Right forelimb (tissue), 1 donor: ENCODE measurements around the gene E4F1.

Experiments used
- DNase-seq: peaks from one replicate; pipeline ENCODE4 v3.0.0-alpha.2; 2018

The E4F1 gene

GRCh38 chr16:2275476-2276367 lies 52.3 kb downstream of the E4F1 start:
- peak; percentile 36 for DNase-seq

GRCh38 chr16:2276368-2277195 lies 53.2 kb downstream of the E4F1 start:
- DNase-seq = peak; percentile 37

GRCh38 chr16:2277466-2278271 lies 54.3 kb downstream of the E4F1 start:
- no peak for DNase-seq

DNA sequence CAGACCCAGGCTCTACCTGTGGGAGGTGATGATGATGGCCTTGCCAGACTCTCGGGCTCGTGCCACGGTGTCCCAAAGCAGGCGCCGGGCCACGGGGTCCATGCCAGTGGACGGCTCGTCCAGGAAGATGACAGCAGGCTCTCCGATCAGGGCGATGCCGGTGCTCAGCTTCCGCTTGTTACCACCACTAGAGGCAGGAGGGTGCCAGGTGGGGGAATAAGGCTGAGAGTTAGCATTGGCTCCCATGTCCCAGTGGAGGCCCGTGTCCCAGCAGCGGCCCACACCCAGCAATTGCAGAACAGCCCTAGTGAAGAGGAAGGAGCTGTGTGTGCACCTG lies 54.8 kb downstream of the E4F1 start:
- DNase-seq = no peak

DNA sequence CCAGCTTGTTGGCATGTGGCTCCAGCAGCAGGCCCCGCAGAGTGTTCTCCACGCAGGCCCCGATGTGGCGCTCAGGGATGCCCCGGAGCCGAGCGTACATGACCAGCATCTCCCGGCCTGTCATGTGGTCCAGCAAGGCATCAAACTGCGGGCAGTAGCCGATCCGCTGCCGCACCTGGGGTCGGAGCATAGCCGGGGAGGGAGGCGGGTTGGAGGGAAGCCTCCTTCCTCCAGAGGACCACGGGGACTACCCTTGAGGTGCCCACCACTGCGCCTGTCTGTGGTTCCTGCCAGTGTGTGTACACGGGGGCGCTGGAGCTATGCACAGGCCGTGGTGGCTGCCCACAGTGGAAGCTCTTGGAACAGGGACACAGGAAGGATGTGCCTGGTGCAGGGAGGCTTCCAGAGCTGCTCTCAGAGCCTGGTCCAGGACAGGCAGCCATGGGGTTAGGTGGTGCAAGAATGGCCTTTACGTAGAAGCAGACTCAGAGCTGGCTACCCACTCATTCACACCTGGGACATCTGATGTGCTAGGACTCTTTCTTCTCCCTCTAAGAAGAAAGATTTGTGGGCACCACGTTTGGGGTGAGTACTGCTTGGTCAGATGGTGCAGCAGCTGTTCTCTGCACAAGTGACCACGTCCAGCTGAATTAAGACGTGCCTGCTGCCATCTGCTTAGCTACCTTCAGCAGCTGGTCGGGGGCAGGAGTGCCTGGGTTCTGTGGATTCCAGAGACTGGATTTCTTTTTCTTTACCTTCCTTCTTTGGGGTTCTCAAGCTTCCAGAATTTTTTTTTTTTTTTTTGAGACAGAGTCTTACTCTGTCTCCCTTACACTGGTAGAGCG lies 55.8 kb downstream of the E4F1 start:
- DNase-seq = no peak

GRCh38 chr16:2280461-2280860 lies 57.1 kb downstream of the E4F1 start:
- no peak for DNase-seq

DNA sequence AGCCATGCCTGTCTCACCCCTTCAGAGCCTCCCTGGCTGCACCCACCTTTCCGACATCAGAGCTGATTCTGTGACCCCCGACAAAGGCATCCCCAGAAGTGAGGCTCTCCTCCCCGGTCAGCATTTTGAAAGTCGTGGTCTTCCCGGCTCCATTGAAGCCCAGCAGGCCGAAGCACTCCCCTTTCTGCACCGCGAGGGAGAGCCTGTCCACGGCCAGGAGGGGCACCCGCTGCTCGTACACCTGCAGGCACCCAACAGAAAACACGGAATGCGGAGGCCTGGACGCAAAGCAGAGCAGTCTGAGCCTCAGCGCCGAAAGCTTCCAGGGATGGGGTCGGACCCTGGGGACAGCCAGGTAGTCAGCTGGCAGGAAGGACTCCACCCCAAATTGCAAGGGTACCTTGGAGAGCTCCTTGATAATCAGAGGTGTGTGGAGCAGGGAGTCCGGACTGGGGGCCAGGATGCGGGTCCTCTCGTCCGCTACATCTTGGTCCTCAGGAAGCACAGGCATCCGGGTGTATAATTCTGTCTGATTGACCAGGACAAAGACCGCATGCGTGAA lies 57.7 kb downstream of the E4F1 start:
- DNase-seq = peak; percentile 16

DNA sequence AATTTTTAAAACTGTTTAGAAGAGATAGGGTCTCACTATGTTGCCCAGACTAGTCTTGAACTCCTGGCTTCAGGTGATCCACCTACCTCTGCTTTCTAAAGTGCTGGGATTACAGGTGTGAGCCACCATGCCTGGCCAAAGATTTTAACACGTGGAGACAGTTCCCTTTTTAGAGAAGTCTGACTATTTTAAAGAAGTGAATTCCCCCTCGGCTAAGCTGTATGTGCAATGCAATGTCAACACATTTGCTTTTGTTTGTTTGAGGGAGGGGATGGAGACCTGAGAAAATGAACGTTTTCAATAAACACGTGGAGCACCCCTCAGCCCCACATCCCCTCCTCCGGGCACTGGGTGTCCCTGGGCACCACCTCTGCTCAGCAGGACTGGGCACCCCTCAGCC lies 58.9 kb downstream of the E4F1 start:
- no peak for DNase-seq

DNA sequence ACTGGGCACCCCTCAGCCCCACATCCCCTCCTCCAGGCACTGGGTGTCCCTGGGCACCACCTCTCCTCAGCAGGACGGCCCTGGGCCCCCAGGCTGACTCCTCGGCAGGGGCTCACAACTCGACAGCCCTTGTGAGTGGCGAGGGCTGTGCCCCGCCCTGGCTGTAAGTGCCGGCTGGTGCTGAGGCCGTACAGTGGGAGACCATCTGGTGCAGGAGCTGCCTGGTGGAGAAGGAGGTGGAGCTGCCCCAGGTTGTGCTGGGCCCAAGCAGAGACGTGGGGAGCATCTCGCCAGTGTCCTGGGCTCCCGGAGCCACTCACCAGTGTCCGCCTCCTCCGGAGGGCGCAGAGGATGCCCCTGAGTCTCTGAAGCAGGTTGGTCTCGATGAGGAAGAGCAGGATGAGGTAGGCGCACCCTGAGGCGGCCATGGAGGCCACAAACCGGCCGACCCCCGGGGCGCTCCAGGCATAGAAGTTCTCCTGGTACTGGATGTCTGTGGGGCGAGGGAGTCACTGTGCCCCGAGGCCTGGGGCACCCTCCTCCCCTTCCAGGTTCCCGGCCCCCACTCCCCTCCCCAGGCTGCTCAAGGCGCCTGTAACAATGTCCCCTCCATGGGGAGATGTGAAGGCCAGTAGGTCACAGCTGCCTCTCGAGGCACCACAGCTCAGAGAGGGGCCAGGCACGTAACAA lies 59.6 kb downstream of the E4F1 start:
- no peak for DNase-seq

DNA sequence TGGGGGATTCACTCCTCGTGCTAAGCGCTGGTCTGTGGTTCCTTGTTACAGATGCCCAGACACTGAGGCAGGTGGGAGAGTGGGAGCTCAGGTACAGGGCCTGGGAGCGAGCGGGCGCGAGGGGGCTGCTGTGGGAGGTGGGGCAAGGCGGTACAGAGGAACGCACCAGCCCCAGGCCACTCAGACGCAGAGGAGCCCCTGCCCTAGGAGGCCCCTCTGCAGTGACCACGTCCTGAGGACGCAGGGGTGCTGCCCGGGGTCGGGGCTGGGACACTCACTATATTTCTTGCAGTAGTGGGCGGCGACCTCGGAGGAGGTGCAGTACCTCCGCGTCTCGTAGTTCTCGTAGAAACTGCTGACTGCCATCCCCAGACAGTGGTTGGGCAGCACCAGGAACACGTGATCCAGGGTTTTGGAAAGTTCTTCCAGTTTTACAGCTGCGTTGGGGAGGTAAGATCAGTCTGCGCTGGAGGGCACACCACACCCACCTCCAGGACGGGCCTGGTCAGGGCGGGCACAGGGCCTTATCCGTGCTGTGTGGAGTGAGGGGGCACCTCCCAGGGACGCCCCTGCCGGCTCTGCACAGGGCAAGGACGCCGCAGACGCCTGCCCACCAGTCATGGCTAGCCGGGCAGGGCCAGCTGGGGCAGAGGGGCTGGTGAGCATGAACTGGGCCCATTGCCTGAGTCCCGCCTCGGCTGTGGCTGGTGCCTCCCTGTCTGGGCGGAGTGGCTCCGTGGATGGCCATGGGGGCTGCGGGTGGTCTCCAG lies 60.8 kb downstream of the E4F1 start:
- no peak for DNase-seq

DNA sequence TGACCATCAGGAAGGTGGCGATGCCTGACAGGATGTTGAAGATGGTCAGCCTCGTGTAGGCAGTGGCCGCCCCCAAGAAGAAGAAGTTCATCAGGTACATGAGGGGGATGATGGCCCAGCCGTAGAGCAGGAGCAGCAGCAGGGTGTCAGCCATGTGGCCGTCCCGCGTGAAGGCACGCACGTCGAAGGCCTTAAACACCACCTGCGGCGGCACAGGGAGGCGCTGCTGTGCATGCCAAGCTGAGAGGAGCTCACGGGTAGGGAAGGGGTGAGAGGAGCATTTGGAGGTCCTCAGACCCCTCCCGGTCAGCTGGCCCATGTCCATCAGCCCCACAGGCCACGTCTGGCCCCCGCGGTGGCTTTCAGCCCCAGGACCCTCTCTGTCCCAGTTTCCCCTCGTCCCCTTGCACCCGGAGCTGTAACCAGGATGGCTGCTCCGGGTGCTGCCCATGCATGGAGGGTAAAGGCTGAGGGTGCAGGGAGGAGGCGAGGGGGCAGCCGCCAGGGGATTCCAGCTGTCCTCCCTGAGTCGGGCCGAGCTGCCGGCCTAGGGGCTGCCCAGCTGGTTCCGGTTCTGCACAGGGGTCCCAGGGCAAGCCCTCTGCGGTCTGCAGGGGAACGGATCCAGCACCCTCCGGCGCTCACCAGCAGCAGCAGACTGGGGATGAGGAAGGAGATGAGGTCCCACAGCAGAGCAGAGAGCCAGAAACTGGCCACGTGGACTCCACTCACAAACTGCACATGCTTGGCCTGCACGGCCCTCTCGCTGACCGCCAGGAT lies 61.6 kb downstream of the E4F1 start:
- DNase-seq = no peak
